OCI-M2 (cell line): ENCODE measurements around the gene SPIC.
"Not testable (repeated sequence)": the region's sequence is repeated elsewhere in the genome, so short reads cannot be mapped to it uniquely, and the experiment has no call there.

Experiments
- DNase-seq: peaks from one replicate; lab custom pipeline; 2025; ENCODE audit not compliant: unreplicated experiment; lab: John Stamatoyannopoulos, UW

Gene SPIC

DNA sequence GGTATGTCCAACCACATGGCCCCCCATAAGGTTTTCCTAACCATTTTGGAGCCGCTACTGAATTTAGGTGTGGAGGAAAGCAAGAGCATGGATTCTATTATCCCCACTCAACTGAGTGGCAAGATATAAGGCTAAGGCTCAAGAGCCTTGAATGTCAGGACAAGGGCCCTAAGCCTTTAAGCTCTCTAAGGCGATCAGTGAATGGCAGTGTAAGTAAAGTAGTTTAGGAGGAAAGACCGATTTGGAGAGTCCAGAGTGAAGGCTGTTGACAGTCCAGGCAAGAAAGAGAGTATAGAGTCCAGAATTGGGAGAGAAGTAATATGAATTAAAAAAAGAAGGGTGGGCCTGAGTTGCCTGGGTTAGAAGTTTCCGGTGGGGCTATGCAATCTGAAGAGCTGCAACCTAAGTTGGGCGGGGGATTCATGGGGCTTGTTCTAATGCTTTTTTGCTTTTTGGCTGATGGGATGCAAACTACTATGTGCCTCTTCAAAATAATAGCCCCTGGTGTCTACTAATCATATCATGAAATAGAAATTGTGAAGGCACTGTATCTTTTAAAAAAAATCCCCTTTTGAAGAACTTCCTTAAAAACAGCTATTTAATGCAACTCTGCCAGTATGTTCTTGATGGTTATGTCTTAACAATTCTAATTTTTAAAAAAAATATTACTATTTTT, at the start of gene SPIC:
Gene SPIC (plus strand): TSS at position 626 of the 676 bp plus-strand sequence. CDS start 1,569 bp downstream, outside the sequence.
- DNase-seq = no peak

DNA sequence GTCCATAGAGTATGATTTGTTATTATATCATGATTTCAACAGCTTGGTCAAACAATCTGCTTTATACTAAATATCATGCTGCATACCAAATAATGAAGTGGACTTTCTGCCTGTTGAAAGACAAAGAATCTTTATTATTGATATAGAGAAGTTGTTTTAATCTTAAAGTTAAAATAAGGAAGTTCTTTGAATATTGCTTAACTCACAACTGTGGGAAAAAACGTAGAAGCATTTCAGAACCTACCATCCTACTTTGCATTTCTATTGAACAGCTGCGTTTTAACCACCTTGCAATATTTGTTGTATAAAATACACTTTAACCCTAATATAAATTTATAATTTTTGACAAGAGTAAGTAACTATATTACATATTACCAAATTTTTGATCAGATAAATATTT, 44.7 kb upstream of the SPIC start:
- DNase-seq = no peak

DNA sequence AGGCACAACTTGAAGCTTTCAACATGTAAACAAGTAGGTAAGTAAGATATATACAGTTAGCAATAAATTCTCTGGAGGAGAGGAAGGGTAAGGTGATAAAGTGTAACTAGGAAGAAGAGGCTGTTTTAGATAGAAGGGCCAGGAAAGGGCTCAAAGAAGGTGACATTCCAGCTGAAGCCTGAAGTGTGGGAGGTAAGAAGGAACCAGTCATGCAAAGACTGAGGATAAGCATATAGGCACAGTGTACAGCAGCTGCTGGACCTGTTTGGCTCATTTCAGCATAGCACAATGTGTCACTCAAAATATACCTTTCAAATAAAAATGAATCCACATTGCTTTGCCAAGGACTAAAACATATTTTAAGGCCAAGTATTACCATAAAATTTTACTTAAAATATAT, 39.0 kb upstream of the SPIC start:
- DNase-seq = no peak

DNA sequence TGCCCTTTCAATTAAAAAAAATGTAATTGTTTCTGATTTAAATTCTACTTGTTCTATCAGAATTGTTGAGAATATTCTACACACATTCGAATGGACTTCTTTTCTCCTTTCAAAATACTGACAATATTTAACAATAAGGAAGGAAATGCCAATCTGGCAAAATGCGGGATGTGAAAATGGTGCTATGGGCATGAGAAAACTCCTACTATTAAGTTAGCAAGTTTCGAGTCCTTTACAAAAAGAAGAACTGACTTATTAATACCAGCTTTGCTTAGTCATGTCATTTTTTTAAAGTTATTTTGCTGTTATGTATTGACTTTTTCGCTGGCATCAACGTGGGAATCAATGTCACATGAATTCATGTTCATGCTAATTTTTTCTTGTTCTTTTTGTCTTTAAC, 35.9 kb upstream of the SPIC start:
- no peak for DNase-seq

DNA sequence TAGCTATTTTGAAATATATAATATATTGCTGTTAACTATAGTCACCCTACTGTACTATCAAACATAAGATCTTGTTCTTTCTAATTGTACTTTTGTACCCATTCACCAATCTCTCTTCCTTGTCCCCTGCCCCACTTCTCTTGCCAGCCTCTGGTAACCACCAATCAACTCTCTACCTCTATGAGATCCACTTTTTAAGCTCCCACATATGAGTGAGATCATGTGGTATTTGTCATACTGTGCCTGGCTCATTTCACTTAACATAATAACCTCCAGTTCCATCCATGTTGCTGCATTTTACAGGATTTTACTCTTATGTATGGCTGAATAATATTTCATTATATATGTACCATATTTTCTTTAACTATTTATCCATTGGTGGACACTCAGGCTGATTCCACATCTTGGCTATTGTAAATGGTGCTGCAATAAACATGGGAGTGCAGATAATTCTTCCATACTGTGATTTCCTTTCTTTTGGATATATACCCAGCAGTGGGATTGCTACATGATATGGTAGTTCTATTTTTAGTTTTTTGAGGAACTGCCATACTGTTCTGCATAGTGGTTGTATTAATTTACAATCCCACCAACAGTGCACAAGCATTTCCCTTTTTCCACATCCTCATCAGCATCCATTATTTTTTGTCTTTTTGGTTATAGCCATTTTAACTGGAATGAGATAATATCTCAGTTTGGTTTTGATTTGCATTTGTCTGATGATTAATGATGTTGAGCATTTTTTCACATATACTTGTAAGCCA, 33.5 kb upstream of the SPIC start:
- DNase-seq = no peak

DNA sequence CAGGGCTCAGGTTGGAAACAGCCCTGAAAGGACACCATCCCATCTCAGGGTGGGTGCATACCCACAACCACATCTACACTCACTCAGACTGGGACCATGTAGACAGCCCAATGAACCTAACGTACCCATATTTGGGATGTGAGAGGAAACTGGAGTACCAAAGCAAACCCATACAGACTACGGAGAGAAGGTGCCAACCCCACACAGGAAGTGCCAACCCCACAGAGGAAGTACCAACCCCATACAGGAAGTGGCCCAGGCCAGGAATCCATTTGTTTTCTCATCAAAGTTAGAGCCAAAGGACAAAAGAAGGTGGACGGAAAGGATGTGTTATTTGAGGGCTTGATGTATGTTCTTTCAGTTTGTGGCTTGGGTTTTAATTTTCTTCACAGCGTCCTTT, 19.5 kb upstream of the SPIC start:
- DNase-seq = no peak

DNA sequence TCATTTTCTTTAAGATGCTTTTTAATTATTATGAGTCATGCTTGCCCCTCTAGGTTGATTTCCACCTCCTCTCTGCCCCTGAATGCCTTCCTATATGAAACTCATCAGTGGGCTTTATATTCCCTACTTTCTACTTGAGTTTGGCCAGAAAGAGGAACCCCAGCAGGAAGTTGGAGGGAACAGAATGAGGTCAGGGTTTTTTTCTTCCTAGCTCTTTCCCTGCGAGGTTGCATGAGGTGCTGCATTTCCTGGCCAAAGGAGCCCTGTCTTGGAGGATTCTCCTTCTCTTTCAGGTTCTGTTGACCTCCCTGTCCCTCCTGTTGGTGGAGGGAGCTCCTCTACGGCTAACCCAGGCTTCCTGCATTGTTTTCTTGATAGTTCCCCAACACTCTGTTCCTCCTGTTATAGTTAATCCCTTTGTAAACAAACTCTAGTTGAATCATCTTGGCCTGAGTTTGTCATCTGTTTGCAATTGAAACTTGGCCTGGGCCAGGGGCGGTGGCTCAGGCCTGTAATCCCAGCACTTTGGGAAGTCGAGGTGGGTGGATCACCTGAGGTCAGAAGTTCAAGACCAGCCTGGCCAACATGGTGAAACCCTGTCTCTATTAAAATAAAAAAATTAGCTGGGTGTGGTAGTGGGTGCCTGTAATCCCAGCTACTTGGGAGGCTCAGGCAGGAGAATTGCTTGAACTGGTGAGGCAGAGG, 15.3 kb upstream of the SPIC start:
- DNase-seq = no peak

DNA sequence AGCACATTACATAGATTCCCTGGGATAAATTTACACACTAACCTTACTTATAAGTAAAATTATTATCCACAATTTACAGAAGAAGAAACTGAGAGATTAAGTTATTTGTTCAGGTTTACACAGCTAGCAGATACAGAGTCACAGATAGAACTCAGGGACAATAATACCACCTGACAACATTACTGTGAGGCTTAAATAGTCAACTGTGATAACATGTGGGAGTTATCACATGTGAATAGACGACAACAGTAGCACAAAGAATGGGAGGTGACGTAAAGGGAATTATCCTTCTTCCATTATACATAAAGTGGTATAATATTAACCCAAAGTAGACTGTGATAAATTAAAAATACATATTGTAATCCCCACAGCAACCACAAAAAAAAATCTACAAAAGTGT, 6.2 kb upstream of the SPIC start:
- DNase-seq = no peak

DNA sequence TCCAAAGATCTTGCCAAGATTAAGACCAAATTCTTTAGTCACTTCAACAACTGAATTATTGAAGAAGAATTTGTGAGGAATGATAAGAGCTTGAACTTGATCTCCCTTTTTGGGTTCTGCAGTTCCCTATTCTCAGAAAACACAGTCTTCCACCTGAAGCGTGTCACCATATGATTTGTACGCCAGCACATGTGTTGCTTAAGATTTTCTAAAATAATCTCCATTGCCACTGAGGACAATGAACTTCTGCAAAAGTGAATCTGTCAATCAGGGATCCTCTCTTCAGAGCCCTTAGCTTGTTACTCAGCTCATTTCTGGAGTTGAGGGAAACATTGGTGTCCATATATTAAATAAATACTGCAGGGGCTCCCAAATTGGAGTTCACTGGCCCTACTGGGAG, 4.2 kb upstream of the SPIC start:
- DNase-seq = no peak

DNA sequence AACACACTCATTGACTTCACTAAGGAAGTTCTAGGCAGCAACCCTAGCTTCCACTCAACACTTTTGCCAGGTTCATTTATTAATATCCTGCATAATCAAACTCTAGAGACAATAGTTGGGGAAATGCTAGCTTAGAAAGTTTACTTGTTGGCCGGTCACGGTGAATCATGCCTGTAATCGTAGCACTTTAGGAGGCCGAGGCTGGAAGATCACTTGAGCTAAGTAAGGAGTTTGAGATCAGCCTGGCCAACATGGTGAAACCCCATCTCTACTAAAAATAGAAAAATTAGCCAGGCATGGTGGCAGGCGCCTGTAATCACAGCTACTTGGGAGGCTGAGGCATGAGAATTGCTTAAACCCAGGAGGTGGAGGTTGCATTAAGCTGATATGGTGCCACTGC, 3.3 kb upstream of the SPIC start:
- not testable (repeated sequence) for DNase-seq

DNA sequence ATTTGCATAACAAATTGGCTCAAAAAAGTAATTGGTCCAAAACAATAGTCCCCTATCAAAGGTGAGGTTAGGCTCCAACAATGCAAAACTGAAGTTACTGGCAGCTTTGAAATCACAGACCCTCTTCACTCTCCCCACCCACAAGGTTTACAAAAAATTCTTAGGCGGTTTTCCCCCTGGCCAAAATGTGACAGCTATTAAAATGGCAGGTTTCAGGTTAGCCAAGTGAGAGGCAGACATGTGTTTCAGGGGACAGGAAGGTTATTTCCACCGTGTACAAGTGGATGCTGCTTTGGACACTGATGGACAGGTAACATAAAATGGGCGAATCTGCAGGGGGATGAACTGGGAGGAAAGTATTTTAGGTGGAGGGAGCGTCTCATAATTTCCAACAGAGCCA, 888 bp upstream of the SPIC start:
- DNase-seq = no peak

DNA sequence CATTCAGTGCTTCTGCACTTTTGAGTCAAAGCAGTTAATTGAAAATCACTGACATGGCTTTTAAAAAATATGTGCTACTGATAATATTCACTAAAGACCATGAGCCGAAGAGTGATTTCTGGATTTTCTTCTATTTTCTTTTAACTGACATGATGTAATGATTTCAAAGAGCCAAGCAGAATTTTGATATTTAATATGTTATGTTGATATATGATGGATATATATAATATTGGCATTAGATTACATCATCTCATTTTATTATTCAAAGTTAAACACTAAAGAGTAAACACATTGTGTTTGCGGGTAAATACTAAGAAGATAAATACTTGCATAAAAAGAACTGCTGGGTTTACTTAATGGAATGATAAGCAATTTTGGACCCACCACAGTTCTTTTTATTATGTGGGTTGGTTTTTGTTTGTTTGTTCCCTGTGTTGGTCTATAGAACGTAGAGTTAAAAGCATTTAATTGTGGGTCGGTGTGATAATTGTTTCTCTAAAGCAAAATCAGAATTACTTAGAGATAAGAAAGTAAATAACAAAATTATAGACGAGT, 692 bp downstream of the SPIC start:
- no peak for DNase-seq

DNA sequence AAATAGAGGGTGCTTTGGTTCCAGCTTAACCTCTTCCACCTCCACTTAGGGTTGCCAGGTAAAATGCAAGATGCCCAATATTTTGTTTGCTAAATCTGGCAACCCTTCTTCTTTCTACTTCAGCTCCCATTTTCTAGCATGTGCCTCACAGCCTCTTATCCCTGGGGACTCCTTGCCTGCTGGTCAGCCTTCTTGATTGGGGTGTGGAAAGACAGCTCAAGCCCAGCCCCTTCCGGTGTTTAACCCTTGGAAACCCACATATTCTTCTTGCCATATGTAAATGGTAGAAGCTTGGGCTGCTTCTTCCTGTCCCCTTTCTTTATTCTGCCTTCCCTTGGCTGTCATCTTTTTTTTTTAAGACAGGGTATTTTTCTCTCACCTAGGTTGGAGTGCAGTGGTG, 5.7 kb downstream of the SPIC start:
- no peak for DNase-seq

DNA sequence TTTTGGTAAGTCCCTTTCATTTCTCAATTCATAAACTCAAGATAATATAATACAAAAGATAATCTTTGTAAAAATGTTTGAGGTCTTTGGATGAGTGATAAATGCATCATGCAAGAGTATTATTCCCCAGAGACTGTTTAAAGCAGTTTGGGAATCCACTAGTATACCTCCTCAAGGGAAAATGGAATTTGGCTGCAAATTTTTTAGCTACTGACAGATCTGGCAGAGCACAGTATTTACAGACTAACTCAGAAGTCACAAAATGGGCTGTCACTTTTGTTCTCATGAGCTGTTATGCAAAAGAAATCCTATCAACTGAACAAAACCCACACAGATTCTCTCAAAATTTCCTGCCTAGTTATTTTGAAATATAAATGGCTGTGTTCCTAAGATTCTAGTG, 9.9 kb downstream of the SPIC start:
- no peak for DNase-seq

DNA sequence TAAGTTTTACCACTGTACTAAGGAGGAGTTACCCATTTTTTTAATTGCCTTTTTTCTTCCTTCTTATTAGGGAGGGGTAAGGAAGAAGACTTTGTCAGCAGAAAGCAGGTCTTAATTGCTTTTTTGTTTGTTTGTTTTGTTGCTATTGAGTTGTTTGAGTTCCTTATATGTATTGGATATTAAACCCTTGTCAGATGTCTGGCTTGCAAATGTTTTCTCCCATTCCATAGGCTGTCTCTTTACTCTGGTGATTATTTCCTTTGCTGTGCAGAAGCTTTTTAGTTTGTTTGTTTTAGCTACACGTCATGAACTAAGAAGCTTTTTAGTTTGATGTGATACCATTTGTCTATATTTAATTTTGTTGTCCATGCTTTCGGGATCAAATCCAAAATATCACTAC, 13.3 kb downstream of the SPIC start:
- no peak for DNase-seq

DNA sequence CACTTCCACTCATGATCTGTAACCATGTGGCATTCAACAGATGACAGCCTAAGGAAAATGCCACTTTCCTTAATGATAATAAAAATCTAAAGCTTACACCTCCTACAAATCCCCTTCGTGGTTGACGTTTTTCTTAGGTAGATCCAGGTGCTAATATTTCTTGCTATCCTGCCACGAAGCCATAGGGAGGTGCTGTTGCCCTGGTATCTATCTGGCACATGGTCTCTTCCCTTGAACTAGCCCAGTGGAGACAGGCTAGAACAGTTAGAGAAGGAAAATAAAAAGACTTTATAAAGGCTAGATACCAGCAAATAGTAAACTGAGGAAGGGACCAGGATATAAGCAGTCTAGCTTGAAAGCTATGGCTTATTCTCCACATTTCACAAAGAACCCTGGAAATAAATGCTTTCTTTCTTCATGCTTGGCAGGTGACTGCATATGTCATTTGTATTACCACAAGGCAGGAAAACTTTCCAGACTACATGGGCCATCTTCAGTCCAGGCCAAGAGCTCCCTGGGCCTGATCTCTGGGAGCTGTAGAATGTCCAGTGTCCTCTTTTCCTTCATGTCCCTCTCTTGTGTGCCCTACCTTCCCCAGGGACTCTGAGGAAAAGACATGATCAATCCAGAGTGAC, 15.3 kb downstream of the SPIC start:
- DNase-seq = no peak

DNA sequence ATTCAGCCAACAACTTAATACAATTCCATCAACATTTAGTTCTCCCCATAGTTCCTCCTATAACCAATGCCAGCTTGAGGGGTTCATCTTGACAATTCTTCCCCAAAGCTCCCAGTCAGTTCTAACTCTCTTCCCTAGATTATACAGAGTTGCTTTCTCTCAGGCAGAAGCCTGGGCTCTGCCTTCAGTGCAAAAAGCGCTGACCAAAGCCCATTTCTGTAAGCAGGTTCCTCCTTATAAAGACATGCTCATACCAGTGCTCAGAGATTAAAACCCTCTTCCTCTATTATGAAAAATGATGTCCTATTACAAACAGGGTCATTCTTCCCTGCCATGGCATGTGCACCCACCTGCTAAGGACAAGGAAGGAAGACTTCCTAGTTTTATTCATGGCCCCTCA, 16.2 kb downstream of the SPIC start:
- no peak for DNase-seq

DNA sequence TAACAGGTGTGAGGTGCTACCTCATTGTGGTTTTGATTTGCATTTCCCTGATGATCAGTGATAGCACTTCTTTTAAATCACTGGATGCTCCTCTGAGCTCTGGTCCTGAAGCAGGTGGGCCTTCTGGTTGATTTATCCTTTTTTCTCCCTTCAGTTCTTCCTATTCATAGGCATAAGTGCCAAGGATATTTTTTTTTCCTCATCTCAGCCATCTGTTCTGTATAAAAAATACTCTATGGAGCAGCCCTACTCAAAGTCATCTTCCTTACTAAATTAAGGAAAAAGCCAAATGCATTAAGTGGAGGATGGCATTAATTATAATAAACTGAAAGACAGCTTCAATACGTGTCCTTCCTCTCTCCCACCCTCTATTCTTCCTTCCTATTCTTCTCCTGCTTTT, 18.4 kb downstream of the SPIC start:
- DNase-seq = no peak

DNA sequence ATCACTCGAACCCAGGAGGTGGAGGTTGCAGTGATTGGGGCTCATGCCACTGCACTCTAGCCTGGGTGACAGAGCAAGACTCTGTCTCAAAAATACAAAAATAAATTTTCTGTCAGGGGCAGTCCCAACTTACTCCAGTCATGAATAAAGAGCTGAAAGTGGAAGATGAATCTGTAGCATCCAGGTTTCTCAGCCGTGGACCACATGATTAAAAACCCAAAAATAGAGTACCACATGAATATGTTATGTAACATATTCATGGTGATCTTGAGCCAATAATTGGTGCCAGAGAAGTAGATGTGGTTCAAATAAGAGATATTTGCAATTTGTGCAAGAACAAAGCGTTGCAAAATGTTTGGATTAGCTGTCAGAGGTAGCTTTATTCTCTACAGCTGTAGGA, 23.1 kb downstream of the SPIC start:
- no peak for DNase-seq

DNA sequence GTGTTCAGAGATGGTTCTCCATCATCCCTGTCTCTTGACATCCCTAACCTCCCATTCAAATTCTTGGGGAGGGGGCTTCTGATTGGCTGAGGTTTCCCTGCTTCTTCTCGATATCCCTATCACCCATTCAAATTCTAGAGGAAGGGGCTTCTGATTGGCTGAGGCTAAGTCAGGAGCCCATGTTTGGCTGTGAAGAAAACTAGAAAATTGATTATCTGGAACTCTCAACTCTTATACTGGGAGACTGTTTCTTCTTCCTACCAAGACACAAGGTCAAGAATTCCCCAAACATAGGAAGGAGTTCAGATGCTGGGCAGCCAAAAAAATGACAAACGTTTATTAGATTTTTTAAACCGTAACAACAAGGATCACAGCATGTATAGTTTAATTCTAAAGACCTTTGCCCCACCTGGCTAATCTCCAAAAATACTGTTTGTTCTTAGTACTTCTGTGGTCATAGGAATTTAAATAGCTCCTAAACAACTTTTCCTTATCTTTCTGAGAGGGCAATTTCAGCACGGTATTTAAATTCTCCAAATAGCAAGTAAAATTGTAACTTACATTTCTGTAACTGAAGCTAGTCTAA, 26.4 kb downstream of the SPIC start:
- DNase-seq = no peak

DNA sequence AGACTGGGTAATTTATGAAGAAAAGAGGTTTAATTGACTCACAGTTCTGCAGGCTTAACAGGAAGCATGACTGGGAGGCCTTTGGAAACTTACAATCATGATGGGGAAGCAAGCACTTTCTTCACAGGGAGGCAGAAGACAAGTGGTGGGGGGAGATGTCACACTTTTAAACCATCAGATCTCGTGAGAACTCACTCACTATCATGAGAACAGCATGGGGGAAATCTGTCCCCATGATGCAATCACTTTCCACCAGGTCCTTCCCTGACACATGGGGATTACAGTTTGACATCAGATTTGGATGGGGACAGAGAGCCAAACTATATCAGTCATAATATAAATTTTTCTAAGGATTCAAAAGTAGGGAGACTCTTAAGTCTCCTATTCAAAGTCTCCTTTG, 46.0 kb downstream of the SPIC start:
- DNase-seq = no peak
